Suppressor macrophage treated with lipopolysaccharide for 4 hours (primary cell): ENCODE measurements around the gene TMA7B.
A peak's percentile ranks its signal among the peaks of the same experiment; 100 is the strongest.
"Not testable (repeated sequence)": the region's sequence is repeated elsewhere in the genome, so short reads cannot be mapped to it uniquely, and the experiment has no call there.

Source experiments
- DNase-seq: peaks from one replicate; pipeline ENCODE4 v3.0.0-alpha.2; 2020

Gene TMA7B

DNA sequence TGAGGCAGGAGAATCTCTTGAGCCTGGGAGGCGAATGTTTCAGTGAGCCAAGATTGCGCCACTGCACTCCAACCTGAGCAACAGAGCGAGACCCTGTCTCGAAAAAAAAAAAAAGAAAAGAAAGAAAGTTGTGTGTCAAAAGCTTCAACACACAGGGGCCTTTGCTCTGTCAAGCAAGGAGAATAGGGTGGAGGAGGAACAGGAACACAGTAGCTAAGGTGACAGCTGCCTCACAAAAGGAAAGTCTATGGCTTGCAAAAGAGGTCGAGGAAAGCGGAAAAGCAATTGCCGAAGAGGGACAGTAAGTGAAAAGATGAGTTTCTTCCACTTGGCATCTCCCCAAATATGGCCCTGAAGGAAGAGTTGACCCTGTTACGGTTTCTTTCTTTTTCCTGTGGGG lies 26.5 kb upstream of the TMA7B start:
- DNase-seq = no peak

DNA sequence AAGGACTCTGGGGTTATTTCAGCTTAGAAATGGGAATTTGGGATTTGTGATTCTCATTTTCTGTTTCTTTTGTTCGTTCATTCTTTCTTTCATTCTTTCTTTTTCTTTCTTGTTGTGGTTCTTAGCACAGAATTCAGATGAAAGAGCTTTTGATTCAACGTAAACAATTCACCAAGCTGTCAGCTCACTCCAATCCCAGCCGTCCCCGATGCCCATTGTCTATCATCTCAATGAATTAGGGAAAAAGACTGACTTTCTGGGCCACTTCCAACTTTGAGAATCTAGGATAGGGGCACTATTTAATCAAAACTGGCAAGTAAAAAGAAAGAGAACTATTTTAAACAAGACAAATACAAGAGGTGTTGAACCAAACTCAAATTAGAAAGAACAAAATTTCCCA lies 25.1 kb upstream of the TMA7B start:
- no peak for DNase-seq

DNA sequence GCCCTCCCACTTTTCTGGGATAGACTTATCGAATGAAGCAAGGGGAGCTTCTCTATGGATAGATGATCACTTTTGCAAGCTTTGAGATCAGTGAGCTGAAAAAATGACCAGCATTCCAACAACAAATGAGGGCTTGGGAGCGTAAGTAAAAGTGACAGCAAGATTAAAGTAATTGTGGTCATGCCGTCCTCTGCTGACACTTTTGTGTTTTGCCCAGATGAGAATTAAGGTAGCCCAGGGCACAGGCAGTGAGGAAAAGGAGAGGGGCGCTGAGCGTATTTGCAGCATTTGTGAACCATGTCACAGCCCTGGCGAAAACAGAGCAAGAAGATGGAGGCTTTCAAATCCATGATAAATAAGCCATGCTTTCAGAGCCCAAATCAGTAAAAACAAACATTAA lies 24.6 kb upstream of the TMA7B start:
- DNase-seq = no peak

DNA sequence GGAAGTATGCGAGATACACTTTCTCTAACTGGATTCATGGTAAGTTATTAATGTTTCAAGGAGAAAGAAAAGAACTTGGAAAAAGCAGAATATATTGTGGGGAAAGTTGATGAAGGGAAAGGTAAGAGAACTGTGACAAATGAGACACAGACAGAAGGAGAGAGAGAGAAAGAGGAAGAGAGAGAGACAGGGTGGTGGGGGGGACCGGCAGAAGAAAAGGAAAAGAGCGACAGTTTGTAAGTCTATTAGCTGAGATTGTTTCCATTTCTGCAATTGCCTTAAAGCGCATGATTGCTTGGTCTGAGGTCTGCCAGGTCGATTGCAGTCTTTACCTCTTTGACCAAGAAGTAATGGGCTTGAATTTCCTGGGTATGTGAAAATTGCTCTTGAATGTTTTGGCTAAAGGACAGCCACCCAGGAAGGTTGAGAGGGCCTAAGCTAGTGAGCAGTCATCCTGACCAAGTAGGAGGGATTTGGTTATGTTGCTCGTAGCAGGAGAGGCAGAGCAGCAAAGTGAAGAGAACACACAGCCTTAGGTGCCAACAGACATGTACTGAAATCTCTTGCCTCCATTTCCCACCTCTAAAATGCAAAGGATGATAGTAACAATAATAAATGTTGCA lies 23.6 kb upstream of the TMA7B start:
- DNase-seq = no peak

DNA sequence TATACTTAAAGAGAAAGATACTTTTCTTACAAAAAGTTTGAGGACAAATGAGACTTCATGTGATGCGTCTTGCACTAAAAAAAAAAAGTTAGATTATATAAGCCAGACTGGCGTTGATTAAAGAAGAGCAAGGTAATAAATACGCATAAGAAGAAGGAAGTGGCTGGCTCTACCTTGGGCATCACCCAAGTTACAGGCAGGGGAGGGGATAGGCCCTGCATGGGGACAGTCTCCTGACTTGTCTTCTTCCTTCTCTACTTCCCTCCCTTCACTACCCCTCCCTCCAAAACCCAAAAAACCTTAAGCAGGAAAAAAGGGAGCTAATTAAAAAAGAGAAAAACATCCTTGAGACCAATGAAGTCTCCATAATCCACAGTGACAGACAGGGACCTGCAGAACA lies 22.3 kb upstream of the TMA7B start:
- no peak for DNase-seq

DNA sequence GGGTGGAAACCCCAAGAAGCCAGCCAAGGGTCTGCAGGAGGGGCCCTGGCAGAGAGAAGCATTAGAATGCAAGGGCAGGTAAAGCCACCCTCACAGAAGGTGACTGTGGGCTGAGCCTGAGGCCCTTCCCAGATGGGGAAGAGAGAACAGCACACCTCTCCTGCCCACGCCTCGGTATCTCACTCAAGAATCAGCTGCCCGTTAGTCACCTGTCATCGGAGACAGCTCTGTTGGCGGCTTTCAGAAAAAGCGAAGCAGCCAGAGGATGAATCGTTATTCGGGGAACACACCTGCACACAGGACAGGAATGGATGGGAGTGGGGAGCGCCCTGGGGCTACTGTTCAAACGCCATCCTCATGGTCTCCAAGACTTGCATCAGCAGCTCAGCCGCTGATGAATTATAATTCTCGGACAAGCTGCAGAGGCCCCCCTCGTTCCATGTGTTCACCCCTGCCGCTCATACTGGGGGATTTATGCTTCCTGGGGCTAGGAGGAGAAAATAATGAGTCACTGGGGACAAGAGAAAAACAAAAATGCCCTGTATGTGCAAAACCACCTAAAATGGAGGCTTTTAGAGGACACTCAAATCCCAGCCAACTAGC lies 21.6 kb upstream of the TMA7B start:
- DNase-seq = no peak

DNA sequence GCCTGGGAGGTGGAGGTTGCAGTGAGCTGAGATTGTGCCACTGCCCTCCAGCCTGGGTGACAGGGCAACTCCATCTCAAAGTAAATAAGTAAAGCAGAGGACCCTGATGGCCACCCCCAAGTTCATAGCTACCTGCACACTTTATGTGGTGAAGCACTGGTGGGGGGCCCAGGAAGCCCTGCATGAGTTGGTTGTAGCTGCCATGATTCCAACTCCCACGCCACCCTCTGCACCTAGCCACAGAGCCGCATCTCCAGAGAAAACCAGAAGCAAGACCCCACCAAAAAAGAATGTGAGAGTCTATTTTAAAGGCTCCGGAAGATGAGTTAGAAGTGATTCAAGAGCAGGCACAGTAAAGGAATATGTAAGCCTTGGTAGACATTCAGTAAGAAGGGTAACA lies 20.4 kb upstream of the TMA7B start:
- DNase-seq = no peak

DNA sequence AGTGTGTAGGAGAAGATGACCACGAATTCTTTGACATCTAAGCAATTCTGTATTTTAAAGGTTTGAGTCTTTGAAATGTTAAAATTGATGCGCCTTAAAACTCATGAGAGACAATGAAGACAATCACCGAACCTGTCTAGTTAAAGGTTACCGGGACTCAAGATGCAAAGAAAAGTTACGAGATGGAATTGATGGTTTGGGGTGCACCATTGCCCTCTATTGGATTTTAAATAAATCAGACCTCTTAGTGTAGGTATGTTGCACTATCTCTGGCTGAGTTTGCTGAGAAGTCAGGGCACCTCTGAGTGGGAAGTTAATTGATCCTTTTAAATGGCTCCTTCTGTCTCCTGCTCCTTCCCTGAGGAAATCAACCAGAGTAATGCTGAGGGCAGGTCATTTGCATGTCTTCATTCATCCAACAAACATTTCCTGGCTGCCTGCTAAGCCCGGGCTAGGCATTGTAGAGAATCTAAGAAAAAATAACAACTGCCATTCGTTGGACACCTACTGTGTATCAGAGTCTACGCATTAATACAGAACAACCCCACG lies 19.4 kb upstream of the TMA7B start:
- no peak for DNase-seq

DNA sequence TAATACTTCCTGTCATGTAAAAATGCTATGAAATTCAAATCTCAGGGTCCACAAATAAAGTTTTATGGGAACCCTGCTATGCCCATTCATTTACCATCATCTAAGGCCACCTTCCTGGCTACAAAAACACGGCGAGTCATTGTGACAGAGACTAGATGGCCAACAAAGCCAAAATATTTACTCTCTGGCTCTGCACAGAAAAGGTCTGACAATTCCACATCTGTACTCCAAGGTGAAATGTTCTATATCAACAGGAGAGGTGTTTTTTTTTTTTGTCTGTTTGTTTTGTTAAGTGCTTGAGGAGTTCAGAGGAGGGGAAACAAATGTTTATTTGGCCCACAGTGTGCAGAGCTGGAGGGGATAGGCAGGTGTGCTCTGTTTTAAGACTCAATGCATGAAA lies 18.6 kb upstream of the TMA7B start:
- DNase-seq = no peak

DNA sequence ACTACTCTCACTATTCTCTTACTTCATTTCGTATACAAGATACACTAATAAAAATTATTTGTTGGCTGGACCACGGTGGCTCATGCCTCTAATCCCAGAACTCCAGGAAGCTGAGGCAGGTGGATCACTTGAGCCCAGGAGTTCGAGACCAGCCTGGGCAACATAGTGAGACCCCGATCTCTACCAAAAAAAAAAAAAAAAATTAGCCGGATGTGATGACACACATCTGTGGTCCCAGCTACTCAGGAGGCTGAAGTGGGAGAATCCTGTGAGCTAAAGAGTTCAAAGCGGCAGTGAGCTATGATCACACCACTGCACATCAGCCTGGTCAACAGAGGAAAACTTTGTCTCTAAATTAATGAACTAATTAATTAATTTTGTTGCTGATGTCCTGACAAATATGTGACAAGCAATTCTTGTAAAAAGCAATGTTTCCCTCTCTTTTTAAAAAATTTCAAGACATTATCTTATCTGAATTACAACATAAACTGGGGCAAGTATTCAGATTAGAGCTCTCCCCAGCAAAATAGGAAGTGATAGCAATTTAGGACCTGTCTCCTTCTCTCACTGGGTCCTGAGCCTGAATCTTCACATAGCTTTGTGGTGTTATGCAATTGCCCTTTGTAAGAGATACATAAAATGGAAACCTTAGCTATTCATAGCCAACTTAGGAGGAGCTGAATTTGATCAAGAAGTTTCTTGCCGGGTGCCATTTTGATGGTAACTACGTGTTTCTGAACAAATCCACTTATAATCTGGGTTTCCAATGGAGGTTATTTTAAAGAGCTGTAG lies 17.6 kb upstream of the TMA7B start:
- peak; percentile 34 for DNase-seq

DNA sequence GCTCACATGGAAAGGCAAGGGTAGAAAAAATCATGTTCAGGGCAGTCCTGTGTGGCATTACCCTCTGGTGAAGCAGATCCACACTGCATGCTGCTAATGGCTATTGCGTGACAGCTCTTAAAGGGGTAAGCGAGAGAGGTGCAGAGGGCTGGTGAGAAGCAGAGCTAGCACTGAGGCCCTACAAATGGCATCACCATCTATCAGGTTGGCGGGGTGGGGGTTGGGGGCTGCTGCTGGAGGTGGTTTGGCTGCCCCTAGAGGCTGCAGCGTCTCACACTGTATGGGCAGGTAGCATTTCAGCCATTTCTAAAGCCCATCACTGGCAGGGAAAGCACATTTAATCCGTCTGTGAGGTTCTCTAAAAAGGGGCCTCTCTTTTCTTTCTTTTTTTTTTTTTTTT lies 16.9 kb upstream of the TMA7B start:
- DNase-seq = no peak

DNA sequence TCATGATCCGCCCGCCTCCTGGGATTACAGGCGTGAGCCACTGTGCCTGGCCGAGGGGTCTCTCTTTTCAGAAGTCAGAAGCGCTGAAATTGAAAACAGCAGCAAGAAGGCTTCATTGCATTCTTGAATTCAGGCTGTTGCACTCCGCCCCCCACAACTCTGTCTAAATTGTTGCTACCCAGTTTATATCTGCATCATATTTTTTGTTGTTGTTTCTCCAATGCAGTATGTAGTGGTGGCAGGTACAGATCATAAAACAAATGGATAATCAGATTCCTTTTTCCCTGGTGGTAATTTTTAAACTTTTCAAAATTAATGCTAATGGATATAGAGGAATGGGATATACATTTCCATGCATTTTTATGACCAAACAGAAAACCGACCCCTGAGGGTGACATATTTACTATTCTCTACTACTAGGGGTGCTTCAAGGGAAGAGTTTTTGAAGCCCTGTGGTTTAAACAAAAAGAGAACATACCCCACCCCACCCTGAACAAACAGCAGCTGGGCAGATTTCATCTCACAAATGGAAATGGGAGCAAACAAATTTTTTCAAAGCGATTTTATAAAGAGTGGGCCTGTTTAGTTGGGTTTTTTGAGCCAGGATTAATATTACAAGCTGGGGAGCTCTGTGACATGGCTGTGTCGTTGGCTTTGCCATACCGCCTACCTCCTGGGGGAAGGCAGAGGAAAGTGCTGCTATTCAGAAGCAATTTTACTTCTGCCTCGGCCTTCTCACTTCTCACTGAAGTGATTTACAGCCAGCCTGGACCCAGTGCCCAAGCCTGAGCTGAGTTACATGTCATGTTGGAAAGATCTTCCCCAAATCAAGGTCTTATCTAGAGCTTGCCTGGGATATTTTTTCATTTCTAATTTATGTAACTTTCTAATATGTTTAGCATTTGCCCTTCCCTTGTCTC lies 16.0 kb upstream of the TMA7B start:
- DNase-seq = no peak

DNA sequence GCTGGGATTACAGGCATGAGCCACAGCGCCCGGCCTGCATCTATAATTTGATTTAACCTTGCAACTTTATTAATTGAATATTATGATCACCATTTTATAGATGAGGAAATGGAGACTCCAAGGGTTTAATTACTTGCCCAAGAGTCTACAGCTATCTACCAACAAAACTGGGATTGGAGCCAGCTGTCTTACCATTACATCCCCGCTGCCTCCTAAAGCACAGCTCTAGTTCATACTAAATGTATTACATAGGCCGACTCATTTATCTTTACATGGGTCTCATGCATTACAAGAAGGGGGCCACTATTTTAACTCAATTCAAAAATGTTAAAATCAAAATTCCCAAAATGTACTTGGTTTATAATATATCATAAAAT lies 14.1 kb upstream of the TMA7B start:
- no peak for DNase-seq

DNA sequence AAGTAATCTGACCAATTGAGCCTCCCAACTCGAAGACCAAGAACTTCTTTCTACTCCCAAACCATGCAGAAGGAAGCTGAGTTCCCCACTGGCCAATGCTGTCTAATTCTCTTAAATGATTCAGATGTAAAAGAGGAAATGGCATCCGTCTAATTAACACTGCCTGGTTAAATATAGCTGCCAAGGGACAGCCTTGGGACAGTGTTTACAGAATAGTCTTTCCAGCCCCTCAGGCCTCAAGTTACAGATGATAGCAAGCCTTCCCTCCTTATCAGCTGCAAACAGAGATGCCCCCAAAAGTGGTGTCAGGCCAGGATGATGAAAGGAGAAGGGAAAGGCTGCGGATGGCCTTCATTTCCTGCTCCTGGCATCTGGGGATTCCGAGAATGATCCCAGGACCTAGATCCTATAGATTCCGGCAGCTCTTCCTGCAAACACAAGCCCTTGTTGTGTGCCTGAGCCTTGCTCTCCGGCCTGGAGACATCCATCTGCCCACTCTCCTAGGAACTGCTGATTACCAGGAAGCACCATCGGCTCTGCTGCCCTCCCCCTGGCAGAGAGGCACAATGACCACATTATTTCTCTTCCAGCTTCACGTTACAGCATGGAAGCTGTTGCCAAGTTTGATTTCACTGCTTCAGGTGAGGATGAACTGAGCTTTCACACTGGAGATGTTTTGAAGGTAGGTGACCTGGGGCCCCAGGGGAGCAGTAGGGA lies 13.5 kb upstream of the TMA7B start:
- peak; percentile 43 for DNase-seq

DNA sequence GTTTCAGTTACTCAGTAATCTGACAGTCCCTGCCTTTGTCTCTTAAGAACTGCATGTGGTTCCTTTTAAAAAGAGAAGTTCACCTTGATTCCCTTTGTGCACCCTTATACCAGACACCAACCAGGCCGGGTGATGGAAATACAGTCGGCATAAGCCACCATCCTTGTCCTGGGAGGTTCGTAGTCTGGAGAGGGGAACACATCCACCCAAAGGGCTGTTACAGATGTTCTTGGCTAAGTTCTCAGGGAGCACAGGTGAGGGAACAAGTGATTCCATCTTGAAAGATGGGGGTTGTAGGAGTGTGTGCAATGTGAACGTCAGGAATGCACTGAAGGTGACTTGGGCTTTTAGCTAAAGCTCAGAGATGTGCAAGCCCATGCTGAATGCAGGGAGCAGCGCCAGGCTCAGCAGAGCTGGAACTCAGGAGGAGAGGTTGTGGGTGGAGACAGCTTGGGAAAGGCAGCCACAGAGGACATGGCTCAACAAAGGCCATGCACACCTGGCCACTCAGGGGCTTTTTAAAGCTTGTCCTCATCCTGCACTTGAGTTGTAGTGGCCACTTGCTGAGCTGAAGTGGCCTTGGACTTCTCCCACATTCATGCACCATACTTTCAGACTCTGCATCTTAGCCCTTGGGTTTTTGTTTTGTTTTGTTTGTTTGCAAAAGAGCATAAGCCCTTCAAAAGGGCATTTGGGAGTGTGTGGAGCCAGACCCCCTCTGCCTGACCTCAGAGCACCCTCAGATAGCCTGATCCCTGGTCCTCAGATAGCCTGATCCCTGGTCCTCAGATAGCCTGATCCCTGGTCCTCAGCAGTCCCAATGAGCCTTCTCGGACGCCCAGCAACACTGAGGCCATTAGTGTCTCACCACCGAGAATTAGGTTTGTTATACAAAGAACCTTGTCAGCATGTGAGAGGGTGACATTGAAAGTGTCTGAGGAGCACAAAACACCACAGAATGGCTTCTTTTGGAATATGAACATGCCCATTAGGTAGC lies 12.7 kb upstream of the TMA7B start:
- no peak for DNase-seq

DNA sequence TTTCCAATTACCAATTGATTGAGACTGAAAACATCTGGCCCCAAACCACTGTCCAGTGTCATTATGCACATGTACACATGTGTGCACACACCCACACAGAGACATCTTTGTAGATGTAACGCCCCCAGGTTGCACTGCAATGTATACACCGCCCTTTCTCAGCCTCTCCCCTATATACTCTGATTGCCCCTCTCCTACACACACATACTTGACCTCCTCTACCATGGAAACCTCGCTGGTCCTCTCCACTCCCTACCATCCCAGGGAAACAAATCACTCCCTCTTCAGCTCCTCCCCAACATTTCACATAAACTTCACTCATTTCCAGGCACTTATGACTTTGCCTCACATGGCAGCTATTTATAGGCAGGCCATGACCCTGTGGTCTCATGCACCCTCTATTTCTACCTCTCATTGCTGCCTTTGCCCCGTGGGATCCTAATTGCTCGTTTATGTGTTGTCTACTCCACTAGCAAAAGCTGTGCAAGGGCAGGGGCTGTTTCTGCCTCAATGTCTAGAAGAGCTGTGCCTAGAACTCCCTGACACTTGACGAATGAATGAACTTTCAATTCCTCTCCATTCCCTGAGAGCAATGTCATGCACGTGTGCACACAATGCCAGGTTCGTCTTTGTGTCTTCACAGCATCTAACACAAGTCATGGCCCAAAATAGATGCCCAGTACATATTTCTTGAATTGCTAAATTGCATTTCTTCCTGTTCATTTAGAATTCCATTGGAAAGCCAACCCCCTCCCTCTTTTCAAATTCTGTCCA lies 10.0 kb upstream of the TMA7B start:
- peak; percentile 14 for DNase-seq

DNA sequence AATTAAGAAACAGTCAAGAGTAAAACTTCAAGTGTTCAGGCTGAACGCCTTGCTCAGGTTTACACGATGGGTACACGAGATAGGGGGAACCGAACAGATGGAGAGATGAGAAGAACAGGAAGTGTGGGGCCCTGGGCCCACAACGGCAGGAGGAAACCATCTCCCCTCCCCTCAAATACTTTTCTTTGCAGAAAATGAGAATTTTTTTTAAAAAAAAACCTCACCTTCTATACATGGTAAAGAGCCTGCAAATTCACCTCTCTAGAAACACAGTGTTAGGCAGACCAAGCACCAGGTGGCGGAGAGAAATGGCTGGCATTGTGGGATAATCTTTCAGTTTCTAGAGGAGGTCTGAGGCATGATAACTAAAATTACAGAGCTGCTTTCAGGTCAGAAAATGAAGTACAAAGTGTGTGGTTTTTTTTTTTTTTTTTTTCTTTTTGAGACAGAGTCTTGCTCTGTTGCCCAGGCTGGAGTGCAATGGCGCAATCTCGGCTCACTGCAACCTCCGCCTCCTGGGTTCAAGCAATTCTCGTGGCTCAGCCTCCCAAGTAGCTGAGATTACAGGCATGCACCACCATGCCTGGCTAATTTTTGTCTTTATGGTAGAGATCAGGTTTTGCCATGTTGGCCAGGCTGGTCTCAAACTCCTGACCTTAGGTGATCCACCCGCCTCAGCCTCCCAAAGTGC lies 8.4 kb upstream of the TMA7B start:
- DNase-seq = not testable (repeated sequence)

DNA sequence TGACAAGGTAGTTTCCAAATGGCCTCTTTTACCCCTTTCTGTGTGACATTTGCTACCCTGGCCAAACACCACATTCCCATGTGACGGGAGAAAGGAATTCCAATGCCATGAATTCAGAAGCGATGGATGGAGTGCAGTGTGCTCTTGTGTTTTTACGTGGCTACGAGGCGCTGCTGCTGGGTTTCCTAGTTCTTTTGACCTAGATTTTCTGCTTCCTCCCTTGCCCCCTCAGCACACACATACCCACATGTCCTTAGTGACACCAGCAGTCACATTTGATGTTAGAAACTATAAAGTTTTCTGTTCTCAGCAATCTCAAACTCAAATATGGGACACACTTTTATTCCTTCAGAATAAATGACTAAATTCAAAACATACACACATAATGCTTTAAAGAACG lies 7.8 kb upstream of the TMA7B start:
- DNase-seq = no peak

DNA sequence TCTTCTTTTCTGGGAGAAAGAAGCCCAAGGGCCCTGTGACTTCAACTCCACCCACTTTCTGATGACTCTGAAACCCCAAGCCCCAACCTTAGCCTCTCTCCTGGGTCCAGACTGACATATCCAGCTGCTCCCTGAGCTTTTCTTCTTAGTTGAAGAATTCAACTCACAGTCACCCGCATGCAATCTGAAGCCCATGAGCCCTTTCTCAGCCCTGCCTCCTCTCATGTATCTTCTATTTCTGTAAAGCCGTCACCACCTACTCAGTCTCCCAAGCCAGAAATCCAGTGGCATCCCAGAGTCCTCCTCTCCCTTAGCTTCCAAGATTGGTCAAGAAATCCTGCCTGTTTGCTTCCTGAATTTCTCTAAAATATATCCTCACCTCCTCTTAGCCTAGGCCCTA lies 7.1 kb upstream of the TMA7B start:
- DNase-seq = no peak

DNA sequence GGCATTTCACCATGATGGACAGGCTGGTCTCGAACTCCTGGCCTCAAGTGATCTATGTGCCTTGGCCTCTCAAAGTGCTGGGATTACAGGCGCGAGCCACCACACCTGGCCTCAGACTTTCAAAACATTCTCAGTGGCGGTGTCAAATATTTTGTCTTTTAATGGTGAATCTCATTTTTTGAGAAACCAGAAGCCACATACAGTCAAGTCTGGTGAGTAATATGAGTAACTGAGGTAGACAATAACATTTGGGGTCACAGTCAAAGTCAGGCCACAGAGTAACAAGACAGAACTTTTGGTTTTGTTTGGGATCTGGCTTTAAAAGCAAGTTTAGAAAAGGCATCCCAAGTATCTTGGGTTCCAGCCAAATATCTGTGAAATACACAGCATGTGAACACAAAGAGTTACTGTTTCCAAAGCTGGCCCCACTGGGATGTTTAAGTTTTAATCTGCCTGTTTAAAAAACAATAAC lies 5.6 kb upstream of the TMA7B start:
- no peak for DNase-seq
